Inflammatory macrophage treated with lipopolysaccharide for 1 hour (primary cell): ENCODE measurements around the gene LNX2.

Experiments
- DNase-seq, 2 donors: peaks; one replicate each; pipeline ENCODE4 v3.0.0-alpha.2; 2020 to 2022

Gene LNX2

GRCh38 chr13:27497563-27498230 lies 122.6 kb downstream of the LNX2 start:
- DNase-seq, result no peak

- DNase-seq, result no peak
These were observed 123.6 kb downstream of the LNX2 start for GRCh38 chr13:27496536-27497273.

- DNase-seq, result no peak
These were observed 124.3 kb downstream of the LNX2 start for GRCh38 chr13:27496006-27496405.
